SK-N-SH treated with all-trans-retinoic acid at 6 μM for 48 hours (cell line): ENCODE measurements around the gene NXPH4.

ENCODE experiments used
- ATAC-seq: fragments of 200-7000 bp; cut with Tn5 transposase; 3 replicates; pipeline ENCODE4 v1.9.1; 2020; ENCODE audit warnings: mild to moderate bottlenecking, moderate library complexity
- ARNTL ChIP-seq: fragments of 450-650 bp; formaldehyde crosslinking; IDR thresholded peaks from 2 replicates; pipeline ENCODE4 v1.5.0; 2020; ENCODE audit warnings: low read depth, mild to moderate bottlenecking, moderate library complexity, borderline replicate concordance
- BACH2 ChIP-seq: fragments of 250-450 bp; sonication (Bioruptor Pico); IDR thresholded peaks from 2 replicates; pipeline ENCODE4 v1.9.0; 2021; ENCODE audit warnings: mild to moderate bottlenecking, borderline replicate concordance
- CSDC2 ChIP-seq: fragments of 250-450 bp; sonication (Bioruptor Pico); IDR thresholded peaks from 2 replicates; pipeline ENCODE4 v1.5.0; 2020; ENCODE audit warnings: mild to moderate bottlenecking, moderate library complexity
- ESRRG ChIP-seq: fragments of 250-450 bp; sonication (Bioruptor Pico); IDR thresholded peaks from 2 replicates; pipeline ENCODE4 v1.6.1; 2021; ENCODE audit warnings: mild to moderate bottlenecking
- GLIS3 ChIP-seq: fragments of 250-450 bp; sonication (Bioruptor Pico); IDR thresholded peaks from 2 replicates; pipeline ENCODE4 v1.5.0; 2020; ENCODE audit warnings: mild to moderate bottlenecking, moderate library complexity
- ISL1 ChIP-seq: fragments of 250-450 bp; sonication (Bioruptor Pico); IDR thresholded peaks from 2 replicates; pipeline ENCODE4 v2.1.2; 2022; ENCODE audit warnings: mild to moderate bottlenecking, moderate library complexity
- OSR1 ChIP-seq: fragments of 250-450 bp; sonication (Bioruptor Pico); IDR thresholded peaks from 2 replicates; pipeline ENCODE4 v1.8.0; 2022; ENCODE audit warnings: moderate library complexity, mild to moderate bottlenecking, inconsistent platforms
- POU6F1 ChIP-seq: fragments of 250-450 bp; sonication (Bioruptor Pico); IDR thresholded peaks from 2 replicates; pipeline ENCODE4 v1.8.0; 2021; ENCODE audit warnings: low read depth, mild to moderate bottlenecking, moderate library complexity, borderline replicate concordance
- PPARA ChIP-seq: fragments of 250-450 bp; sonication (Bioruptor Pico); IDR thresholded peaks from 2 replicates; pipeline ENCODE4 v1.5.0; 2020; ENCODE audit warnings: mild to moderate bottlenecking, borderline replicate concordance
- RARB ChIP-seq: fragments of 250-450 bp; sonication (Bioruptor Pico); IDR thresholded peaks from 2 replicates; pipeline ENCODE4 v1.8.0; 2021; ENCODE audit warnings: mild to moderate bottlenecking, moderate library complexity
- SNAI2 ChIP-seq: fragments of 250-450 bp; sonication (Bioruptor Pico); IDR thresholded peaks from 2 replicates; pipeline ENCODE4 v1.5.0; 2020; ENCODE audit warnings: mild to moderate bottlenecking, moderate library complexity
- TCF4 ChIP-seq: fragments of 250-450 bp; sonication (Bioruptor Pico); IDR thresholded peaks from 2 replicates; pipeline ENCODE4 v1.8.0; 2021; ENCODE audit warnings: mild to moderate bottlenecking, moderate library complexity, borderline replicate concordance
- TOX ChIP-seq: fragments of 250-450 bp; sonication (Bioruptor Pico); IDR thresholded peaks from 2 replicates; pipeline ENCODE4 v1.8.0; 2021; ENCODE audit warnings: mild to moderate bottlenecking, moderate library complexity, borderline replicate concordance
- ZFP30 ChIP-seq: fragments of 450-650 bp; formaldehyde crosslinking; IDR thresholded peaks from 2 replicates; pipeline ENCODE4 v1.5.0; 2022; ENCODE audit warnings: mild to moderate bottlenecking, moderate library complexity
- ZNF565 ChIP-seq: fragments of 450-650 bp; formaldehyde crosslinking; conservative IDR thresholded peaks from 2 replicates; pipeline ENCODE4 v1.5.0; 2020; ENCODE audit warnings: low read depth, mild to moderate bottlenecking, moderate library complexity
- ZNF8 ChIP-seq: fragments of 450-650 bp; formaldehyde crosslinking; IDR thresholded peaks from 2 replicates; pipeline ENCODE4 v1.5.0; 2020; ENCODE audit warnings: mild to moderate bottlenecking, moderate library complexity
- TF ChIP-seq, protein P1 (sequence below): fragments of 250-450 bp; sonication (Bioruptor Pico); IDR thresholded peaks from 2 replicates; pipeline ENCODE4 v1.5.1; 2020; ENCODE audit warnings: low read depth, mild to moderate bottlenecking, moderate library complexity
- TF ChIP-seq, protein P2 (sequence below): fragments of 250-450 bp; sonication (Bioruptor Pico); IDR thresholded peaks from 2 replicates; pipeline ENCODE4 v1.5.1; 2021; ENCODE audit warnings: mild to moderate bottlenecking, moderate library complexity
- TF ChIP-seq, protein P3 (sequence below): fragments of 250-450 bp; sonication (Bioruptor Pico); IDR thresholded peaks from 2 replicates; pipeline ENCODE4 v1.8.0; 2020; ENCODE audit warnings: mild to moderate bottlenecking, moderate library complexity, borderline replicate concordance
- TF ChIP-seq, protein P4 (sequence below): fragments of 250-450 bp; sonication (Bioruptor Pico); IDR thresholded peaks from 2 replicates; pipeline ENCODE4 v1.5.0; 2020; ENCODE audit warnings: mild to moderate bottlenecking, moderate library complexity

Gene NXPH4

DNA sequence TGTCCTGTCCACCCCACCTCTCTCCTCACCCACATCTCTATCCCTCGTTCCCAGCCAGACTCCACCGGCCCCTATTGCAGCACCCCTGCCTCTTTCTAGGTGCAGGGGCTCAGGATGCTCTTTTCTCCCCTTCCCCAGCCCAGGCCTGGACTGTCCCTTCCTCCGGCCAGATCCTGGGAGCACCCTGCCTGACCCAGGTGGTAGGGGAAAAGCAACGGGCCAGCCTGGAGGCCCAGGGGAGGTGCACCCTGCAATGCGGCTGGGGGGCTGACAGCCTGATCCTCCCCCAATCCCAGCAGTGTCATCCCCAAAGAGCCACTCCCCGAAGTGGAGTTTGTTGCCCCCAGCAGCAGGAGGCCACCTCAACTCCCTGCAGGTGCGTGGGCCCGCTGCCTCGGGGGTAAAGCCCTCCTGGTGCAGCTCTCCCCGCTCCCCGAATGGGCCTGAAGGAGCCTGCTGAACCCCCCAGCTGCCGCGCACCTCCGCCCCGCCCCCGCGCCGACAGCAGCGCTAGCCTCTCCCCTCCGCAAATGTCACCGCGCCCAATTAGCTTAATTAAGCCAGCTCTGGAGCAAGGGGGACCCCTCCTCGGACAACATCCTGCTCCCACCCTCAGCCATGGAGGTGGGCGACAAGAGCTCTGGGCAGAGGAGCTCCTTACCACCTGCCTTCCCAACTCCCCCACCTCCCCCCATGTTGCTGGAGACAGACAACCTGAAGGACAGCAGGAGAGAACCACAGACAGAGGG is 4.7 kb downstream of the NXPH4 start:
- TF ChIP-seq, protein P1, sequence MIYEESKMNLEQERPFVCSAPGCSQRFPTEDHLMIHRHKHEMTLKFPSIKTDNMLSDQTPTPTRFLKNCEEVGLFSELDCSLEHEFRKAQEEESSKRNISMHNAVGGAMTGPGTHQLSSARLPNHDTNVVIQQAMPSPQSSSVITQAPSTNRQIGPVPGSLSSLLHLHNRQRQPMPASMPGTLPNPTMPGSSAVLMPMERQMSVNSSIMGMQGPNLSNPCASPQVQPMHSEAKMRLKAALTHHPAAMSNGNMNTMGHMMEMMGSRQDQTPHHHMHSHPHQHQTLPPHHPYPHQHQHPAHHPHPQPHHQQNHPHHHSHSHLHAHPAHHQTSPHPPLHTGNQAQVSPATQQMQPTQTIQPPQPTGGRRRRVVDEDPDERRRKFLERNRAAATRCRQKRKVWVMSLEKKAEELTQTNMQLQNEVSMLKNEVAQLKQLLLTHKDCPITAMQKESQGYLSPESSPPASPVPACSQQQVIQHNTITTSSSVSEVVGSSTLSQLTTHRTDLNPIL = no peak
- no peak for TF ChIP-seq POU6F1 (CRISPR knock-in tag)
- TF ChIP-seq SNAI2 (CRISPR knock-in tag) = no peak
- no peak for TF ChIP-seq TCF4 (CRISPR knock-in tag)
- no peak for TF ChIP-seq BACH2 (CRISPR knock-in tag)
- no peak for TF ChIP-seq GLIS3 (CRISPR knock-in tag)
- no peak for TF ChIP-seq ZFP30
- TF ChIP-seq TOX (CRISPR knock-in tag) = no peak
- no peak for TF ChIP-seq ZNF565
- TF ChIP-seq CSDC2 (CRISPR knock-in tag) = no peak
- TF ChIP-seq OSR1 (CRISPR knock-in tag) = no peak
- no peak for TF ChIP-seq ISL1 (CRISPR knock-in tag)
- no peak for TF ChIP-seq ESRRG (CRISPR knock-in tag)
- TF ChIP-seq PPARA (CRISPR knock-in tag) = no peak
- no peak for TF ChIP-seq RARB (CRISPR knock-in tag)
- TF ChIP-seq, protein P2, sequence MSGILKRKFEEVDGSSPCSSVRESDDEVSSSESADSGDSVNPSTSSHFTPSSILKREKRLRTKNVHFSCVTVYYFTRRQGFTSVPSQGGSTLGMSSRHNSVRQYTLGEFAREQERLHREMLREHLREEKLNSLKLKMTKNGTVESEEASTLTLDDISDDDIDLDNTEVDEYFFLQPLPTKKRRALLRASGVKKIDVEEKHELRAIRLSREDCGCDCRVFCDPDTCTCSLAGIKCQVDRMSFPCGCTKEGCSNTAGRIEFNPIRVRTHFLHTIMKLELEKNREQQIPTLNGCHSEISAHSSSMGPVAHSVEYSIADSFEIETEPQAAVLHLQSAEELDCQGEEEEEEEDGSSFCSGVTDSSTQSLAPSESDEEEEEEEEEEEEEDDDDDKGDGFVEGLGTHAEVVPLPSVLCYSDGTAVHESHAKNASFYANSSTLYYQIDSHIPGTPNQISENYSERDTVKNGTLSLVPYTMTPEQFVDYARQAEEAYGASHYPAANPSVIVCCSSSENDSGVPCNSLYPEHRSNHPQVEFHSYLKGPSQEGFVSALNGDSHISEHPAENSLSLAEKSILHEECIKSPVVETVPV = no peak
- no peak for TF ChIP-seq ZNF8 (CRISPR knock-in tag)
- TF ChIP-seq ARNTL (CRISPR knock-in tag) = no peak
- TF ChIP-seq, protein P3, sequence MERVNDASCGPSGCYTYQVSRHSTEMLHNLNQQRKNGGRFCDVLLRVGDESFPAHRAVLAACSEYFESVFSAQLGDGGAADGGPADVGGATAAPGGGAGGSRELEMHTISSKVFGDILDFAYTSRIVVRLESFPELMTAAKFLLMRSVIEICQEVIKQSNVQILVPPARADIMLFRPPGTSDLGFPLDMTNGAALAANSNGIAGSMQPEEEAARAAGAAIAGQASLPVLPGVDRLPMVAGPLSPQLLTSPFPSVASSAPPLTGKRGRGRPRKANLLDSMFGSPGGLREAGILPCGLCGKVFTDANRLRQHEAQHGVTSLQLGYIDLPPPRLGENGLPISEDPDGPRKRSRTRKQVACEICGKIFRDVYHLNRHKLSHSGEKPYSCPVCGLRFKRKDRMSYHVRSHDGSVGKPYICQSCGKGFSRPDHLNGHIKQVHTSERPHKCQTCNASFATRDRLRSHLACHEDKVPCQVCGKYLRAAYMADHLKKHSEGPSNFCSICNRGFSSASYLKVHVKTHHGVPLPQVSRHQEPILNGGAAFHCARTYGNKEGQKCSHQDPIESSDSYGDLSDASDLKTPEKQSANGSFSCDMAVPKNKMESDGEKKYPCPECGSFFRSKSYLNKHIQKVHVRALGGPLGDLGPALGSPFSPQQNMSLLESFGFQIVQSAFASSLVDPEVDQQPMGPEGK = no peak
- TF ChIP-seq, protein P4, sequence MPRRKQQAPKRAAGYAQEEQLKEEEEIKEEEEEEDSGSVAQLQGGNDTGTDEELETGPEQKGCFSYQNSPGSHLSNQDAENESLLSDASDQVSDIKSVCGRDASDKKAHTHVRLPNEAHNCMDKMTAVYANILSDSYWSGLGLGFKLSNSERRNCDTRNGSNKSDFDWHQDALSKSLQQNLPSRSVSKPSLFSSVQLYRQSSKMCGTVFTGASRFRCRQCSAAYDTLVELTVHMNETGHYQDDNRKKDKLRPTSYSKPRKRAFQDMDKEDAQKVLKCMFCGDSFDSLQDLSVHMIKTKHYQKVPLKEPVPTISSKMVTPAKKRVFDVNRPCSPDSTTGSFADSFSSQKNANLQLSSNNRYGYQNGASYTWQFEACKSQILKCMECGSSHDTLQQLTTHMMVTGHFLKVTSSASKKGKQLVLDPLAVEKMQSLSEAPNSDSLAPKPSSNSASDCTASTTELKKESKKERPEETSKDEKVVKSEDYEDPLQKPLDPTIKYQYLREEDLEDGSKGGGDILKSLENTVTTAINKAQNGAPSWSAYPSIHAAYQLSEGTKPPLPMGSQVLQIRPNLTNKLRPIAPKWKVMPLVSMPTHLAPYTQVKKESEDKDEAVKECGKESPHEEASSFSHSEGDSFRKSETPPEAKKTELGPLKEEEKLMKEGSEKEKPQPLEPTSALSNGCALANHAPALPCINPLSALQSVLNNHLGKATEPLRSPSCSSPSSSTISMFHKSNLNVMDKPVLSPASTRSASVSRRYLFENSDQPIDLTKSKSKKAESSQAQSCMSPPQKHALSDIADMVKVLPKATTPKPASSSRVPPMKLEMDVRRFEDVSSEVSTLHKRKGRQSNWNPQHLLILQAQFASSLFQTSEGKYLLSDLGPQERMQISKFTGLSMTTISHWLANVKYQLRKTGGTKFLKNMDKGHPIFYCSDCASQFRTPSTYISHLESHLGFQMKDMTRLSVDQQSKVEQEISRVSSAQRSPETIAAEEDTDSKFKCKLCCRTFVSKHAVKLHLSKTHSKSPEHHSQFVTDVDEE (CRISPR knock-in tag) = no peak
- no peak for ATAC-seq

GRCh38 chr12:57222286-57223190 is 5.9 kb downstream of the NXPH4 start:
- TF ChIP-seq POU6F1 (CRISPR knock-in tag) (no peak), PPARA (CRISPR knock-in tag) (no peak), ZNF8 (CRISPR knock-in tag) (no peak)
- TF ChIP-seq, protein P1 = no peak
- no peak for ATAC-seq
